ENCODE measurements around the gene MDGA2. TPM values are rescaled to one million over a fixed set of nuclear protein-coding genes. Genes with fewer than 3 reads are reported as not detected.
A peak's percentile ranks its signal among the peaks of the same experiment; 100 is the strongest.

MDGA2 gene
- polyA plus RNA-seq (2012; rRNA removed) = not detected in 2 replicates
- polyA plus RNA-seq (2012; cell fraction: cytosol; rRNA removed) = not detected in 2 replicates
- not detected in 2 replicates for polyA plus RNA-seq (2012; cell fraction: nucleus; rRNA removed)

GRCh38 chr14:47675466-47676314 lies at the start of gene MDGA2:
Gene MDGA2, minus strand, starts transcription at chr14:47675605.
- TF ChIP-seq USF2 (IDR thresholded peaks at IDR 0.05; ENCODE audit: borderline replicate concordance, low read depth, low read length) (no peak), GABPA (IDR thresholded peaks at IDR 0.05; ENCODE audit: low read depth) (no peak), POLR2AphosphoS5 (IDR thresholded peaks at IDR 0.05; ENCODE audit: low read depth, low read length) (no peak), RFX5 (IDR thresholded peaks at IDR 0.05; ENCODE audit: low read length) (no peak), RAD21 (IDR thresholded peaks at IDR 0.05; ENCODE audit: low read length) (no peak), REST (IDR thresholded peaks at IDR 0.05; ENCODE audit: low read depth, low read length) (no peak), TAF1 (IDR thresholded peaks at IDR 0.05; ENCODE audit: borderline replicate concordance, low read depth, low read length) (no peak), NFIC (IDR thresholded peaks at IDR 0.05; ENCODE audit: borderline replicate concordance) (no peak), EP300 (IDR thresholded peaks at IDR 0.05; ENCODE audit: borderline replicate concordance in 1 of 2, low read depth in 1 of 2, low read length in 1 of 2) (no peak), CHD2 (IDR thresholded peaks at IDR 0.05; ENCODE audit: low read length, partially characterized antibody) (no peak), SIN3A (IDR thresholded peaks at IDR 0.05; ENCODE audit: borderline replicate concordance, low read depth, low read length) (no peak), TEAD4 (IDR thresholded peaks at IDR 0.05; ENCODE audit: borderline replicate concordance, insufficient read depth) (no peak), GATA2 (CRISPR knock-in tag; IDR thresholded peaks at IDR 0.05) (no peak)
- TF ChIP-seq, protein P1, sequence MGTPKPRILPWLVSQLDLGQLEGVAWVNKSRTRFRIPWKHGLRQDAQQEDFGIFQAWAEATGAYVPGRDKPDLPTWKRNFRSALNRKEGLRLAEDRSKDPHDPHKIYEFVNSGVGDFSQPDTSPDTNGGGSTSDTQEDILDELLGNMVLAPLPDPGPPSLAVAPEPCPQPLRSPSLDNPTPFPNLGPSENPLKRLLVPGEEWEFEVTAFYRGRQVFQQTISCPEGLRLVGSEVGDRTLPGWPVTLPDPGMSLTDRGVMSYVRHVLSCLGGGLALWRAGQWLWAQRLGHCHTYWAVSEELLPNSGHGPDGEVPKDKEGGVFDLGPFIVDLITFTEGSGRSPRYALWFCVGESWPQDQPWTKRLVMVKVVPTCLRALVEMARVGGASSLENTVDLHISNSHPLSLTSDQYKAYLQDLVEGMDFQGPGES (IDR thresholded peaks at IDR 0.05; ENCODE audit: low read depth, low read length) = no peak
- TF ChIP-seq, protein P2, sequence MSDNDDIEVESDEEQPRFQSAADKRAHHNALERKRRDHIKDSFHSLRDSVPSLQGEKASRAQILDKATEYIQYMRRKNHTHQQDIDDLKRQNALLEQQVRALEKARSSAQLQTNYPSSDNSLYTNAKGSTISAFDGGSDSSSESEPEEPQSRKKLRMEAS (IDR thresholded peaks at IDR 0.05; ENCODE audit: low read depth) = no peak
- TF ChIP-seq, protein P3, sequence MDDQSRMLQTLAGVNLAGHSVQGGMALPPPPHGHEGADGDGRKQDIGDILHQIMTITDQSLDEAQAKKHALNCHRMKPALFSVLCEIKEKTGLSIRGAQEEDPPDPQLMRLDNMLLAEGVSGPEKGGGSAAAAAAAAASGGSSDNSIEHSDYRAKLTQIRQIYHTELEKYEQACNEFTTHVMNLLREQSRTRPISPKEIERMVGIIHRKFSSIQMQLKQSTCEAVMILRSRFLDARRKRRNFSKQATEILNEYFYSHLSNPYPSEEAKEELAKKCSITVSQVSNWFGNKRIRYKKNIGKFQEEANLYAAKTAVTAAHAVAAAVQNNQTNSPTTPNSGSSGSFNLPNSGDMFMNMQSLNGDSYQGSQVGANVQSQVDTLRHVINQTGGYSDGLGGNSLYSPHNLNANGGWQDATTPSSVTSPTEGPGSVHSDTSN (IDR thresholded peaks at IDR 0.05) = no peak
- TF ChIP-seq, protein P4, sequence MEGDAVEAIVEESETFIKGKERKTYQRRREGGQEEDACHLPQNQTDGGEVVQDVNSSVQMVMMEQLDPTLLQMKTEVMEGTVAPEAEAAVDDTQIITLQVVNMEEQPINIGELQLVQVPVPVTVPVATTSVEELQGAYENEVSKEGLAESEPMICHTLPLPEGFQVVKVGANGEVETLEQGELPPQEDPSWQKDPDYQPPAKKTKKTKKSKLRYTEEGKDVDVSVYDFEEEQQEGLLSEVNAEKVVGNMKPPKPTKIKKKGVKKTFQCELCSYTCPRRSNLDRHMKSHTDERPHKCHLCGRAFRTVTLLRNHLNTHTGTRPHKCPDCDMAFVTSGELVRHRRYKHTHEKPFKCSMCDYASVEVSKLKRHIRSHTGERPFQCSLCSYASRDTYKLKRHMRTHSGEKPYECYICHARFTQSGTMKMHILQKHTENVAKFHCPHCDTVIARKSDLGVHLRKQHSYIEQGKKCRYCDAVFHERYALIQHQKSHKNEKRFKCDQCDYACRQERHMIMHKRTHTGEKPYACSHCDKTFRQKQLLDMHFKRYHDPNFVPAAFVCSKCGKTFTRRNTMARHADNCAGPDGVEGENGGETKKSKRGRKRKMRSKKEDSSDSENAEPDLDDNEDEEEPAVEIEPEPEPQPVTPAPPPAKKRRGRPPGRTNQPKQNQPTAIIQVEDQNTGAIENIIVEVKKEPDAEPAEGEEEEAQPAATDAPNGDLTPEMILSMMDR (IDR thresholded peaks at IDR 0.05) = no peak
- TF ChIP-seq, protein P5, sequence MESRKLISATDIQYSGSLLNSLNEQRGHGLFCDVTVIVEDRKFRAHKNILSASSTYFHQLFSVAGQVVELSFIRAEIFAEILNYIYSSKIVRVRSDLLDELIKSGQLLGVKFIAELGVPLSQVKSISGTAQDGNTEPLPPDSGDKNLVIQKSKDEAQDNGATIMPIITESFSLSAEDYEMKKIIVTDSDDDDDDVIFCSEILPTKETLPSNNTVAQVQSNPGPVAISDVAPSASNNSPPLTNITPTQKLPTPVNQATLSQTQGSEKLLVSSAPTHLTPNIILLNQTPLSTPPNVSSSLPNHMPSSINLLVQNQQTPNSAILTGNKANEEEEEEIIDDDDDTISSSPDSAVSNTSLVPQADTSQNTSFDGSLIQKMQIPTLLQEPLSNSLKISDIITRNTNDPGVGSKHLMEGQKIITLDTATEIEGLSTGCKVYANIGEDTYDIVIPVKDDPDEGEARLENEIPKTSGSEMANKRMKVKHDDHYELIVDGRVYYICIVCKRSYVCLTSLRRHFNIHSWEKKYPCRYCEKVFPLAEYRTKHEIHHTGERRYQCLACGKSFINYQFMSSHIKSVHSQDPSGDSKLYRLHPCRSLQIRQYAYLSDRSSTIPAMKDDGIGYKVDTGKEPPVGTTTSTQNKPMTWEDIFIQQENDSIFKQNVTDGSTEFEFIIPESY (IDR thresholded peaks at IDR 0.05; ENCODE audit: borderline replicate concordance, low read depth) = no peak
- Histone ChIP-seq H3K4me2 (peak within 1 kb of the TSS; percentile 11; the same call in 1 of the 2 replicates), H3F3A (replicated peaks; ENCODE audit: insufficient read depth) (no peaks in the 10 kb centered on the region), H3K9ac (no peak within 1 kb of the TSS), H3K36me3 (replicated peaks in 1 of 2; ENCODE audit: control insufficient read depth in 1 of 2, insufficient read depth in 2 of 2, low read length in 1 of 2) (no peaks in the 10 kb centered on the region), H3K4me1 (ENCODE audit: control insufficient read depth in 1 of 2, insufficient read depth in 2 of 2, low read depth in 1 of 2, low read length in 1 of 2) (no peaks in the 10 kb centered on the region), H3K27me3 (ENCODE audit: insufficient read depth) (no peaks in the 10 kb centered on the region), H2AFZ (ENCODE audit: low read depth) (no peak within 1 kb of the TSS), H3K9me2 (no peaks in the 10 kb centered on the region), H3K4me3 (ENCODE audit: low read depth in 2 of 2, low read length in 1 of 2) (no peak within 1 kb of the TSS), H3K79me2 (ENCODE audit: insufficient read depth) (no peaks in the 10 kb centered on the region), H3K9me3 (no peaks in the 10 kb centered on the region), H4K20me1 (ENCODE audit: insufficient read depth) (no peaks in the 10 kb centered on the region), H3K27ac (ENCODE audit: low read depth in 2 of 2, low read length in 1 of 2) (no peak within 1 kb of the TSS)
- 0% methylated on average over 7 of the region's 90 CpGs for WGBS (ENCODE audit: low lambda C conversion rate)
- CTCF ChIA-PET = no interaction called here
- POLR2A ChIA-PET = no interaction called here
- peak; percentile 28 for DNase-seq

Data from SK-N-SH (cell line).